HepG2 (cell line): Measurements from ENCODE around the gene CHRNA3. TPM values are rescaled to one million over a fixed set of nuclear protein-coding genes. Genes with fewer than 3 reads are reported as not detected.

Source experiments
- ATAC-seq: fragments of 200-7000 bp; cut with Tn5 transposase; 3 replicates; pipeline ENCODE4 v1.9.1; 2020; ENCODE audit warnings: mild to moderate bottlenecking, moderate library complexity
- BruUV-seq: library from RNA; stranded (reverse); fragments of 400-500 nt; replicated peaks from 2 replicates; lab custom pipeline; 2021; lab: Mats Ljungman, UMichigan
- CTCF ChIA-PET: fragments of 300-600 bp; formaldehyde crosslinking; extraction: SDS; loops from one replicate; lab custom pipeline; 2021; ENCODE audit warnings: low total read pairs, inconsistent platforms, low intra/inter-chr PET ratio; lab: Yijun Ruan, JAX
- POLR2A ChIA-PET: fragments of 350-600 bp; sonication (Branson Sonifier 250); formaldehyde crosslinking; loops from one replicate; lab custom pipeline; 2020; ENCODE audit warnings: antibody characterized with exemption, inconsistent platforms; lab: Yijun Ruan, JAX
- DNase-seq: peaks from one replicate; pipeline ENCODE4 v3.0.0-alpha.2; 2015; ENCODE audit warnings: low spot score
- FAIRE-seq: peaks from 3 replicates; lab custom pipeline; 2011; peaks lifted over from hg19 to GRCh38; lab: Jason Lieb, UNC
- H2AFZ ChIP-seq: one replicate; pipeline ENCODE4 v1.6.1; 2011; ENCODE audit warnings: low read length, inconsistent platforms
- H3K27ac ChIP-seq: fragments of 300-600 bp; 3 replicates; pipeline ENCODE4 v1.8.0; 2011; ENCODE audit warnings: mixed run types, mild to moderate bottlenecking, mixed read lengths, low read length, inconsistent platforms; ENCODE audit not compliant: insufficient read depth; ENCODE audit errors: extremely low read length
- H3K27me3 ChIP-seq, 2 experiments: fragments of 200-600 bp in 1 of 2; 2 replicates in 1 of 2; 3 replicates in 1 of 2; pipeline versions ENCODE4 v1.6.0 to v1.8.0; 2011; ENCODE audit warnings: low read length in 2 of 2, mild to moderate bottlenecking in 2 of 2, moderate library complexity in 2 of 2, inconsistent platforms in 1 of 2; ENCODE audit not compliant: insufficient read depth in 2 of 2, control insufficient read depth in 1 of 2
- H3K36me3 ChIP-seq, 2 experiments: fragments of 200-600 bp in 1 of 2; replicated peaks in 1 of 2; 2 replicates in 1 of 2; 3 replicates in 1 of 2; pipeline versions ENCODE4 v1.5.1 to v1.8.0; 2011; ENCODE audit warnings: low read length in 2 of 2, inconsistent platforms in 1 of 2; ENCODE audit not compliant: insufficient read depth in 2 of 2, control insufficient read depth in 1 of 2
- H3K4me1 ChIP-seq: 2 replicates; pipeline ENCODE4 v1.5.1; 2012; ENCODE audit warnings: low read length, inconsistent platforms; ENCODE audit not compliant: insufficient read depth
- H3K4me2 ChIP-seq: 2 replicates; pipeline ENCODE4 v1.6.0; 2011; ENCODE audit warnings: low read depth, low read length, inconsistent platforms
- H3K4me3 ChIP-seq, 3 experiments: fragments of 200-600 bp in 1 of 3; sonication (generic), shearing (Covaris generic) in 1 of 3; replicated peaks in 1 of 3; 2 replicates each; pipeline ENCODE4 v1.5.1; 2011 to 2016; ENCODE audit warnings: low read length in 3 of 3, inconsistent platforms in 2 of 3, low read depth in 2 of 3, mild to moderate bottlenecking in 2 of 3, control low read depth in 1 of 3, mixed read lengths in 1 of 3; ENCODE audit not compliant: insufficient read depth in 1 of 3
- H3K79me2 ChIP-seq: one replicate; pipeline ENCODE4 v1.6.1; 2011; ENCODE audit warnings: low read length, inconsistent platforms; ENCODE audit not compliant: insufficient read depth
- H3K9ac ChIP-seq: 2 replicates; pipeline ENCODE4 v1.6.0; 2011; ENCODE audit warnings: mild to moderate bottlenecking, low read depth, low read length, inconsistent platforms; ENCODE audit not compliant: insufficient read depth
- H3K9me3 ChIP-seq: 2 replicates; pipeline ENCODE4 v1.5.1; 2012; ENCODE audit warnings: mild to moderate bottlenecking, low read length
- H4K20me1 ChIP-seq: 2 replicates; pipeline ENCODE4 v1.6.0; 2011; ENCODE audit warnings: inconsistent platforms, mild to moderate bottlenecking, low read length, moderate library complexity; ENCODE audit not compliant: insufficient read depth
- CEBPZ ChIP-seq: IDR thresholded peaks from 2 replicates; pipeline ENCODE4 v1.6.1; 2012; ENCODE audit warnings: low read length, improper control_type of control experiment
- CHD2 ChIP-seq: IDR thresholded peaks from 2 replicates; pipeline ENCODE4 v1.6.1; 2011; ENCODE audit warnings: low read depth, low read length, improper control_type of control experiment
- LCORL ChIP-seq, 2 experiments: fragments of 450-650 bp in 1 of 2; sonication (generic) in 1 of 2; formaldehyde crosslinking in 1 of 2; IDR thresholded peaks; 2 replicates each; pipeline versions ENCODE4 v1.5.0 to v1.6.1; 2017 to 2020; ENCODE audit warnings: antibody characterized with exemption in 1 of 2, missing genetic modification reagents in 1 of 2
- RELA ChIP-seq: sonication (generic); formaldehyde crosslinking; IDR thresholded peaks from 2 replicates; pipeline ENCODE4 v1.4.0; 2020; ENCODE audit warnings: missing genetic modification reagents
- SOX5 ChIP-seq: IDR thresholded peaks from 2 replicates; pipeline ENCODE4 v1.6.1; 2016; ENCODE audit warnings: borderline replicate concordance
- TBX2 ChIP-seq: sonication (generic); formaldehyde crosslinking; IDR thresholded peaks from 2 replicates; pipeline ENCODE4 v1.5.0; 2020; ENCODE audit warnings: missing genetic modification reagents, mild to moderate bottlenecking, borderline replicate concordance
- ZNF30 ChIP-seq: sonication (generic); formaldehyde crosslinking; IDR thresholded peaks from 2 replicates; pipeline ENCODE4 v1.5.0; 2020; ENCODE audit warnings: mild to moderate bottlenecking, missing genetic modification reagents
- WGBS: methylation state at CpG from one replicate; pipeline ENCODE4 v1.1.6; 2017; ENCODE audit warnings: low lambda C conversion rate; 5-methylcytosine and 5-hydroxymethylcytosine counted together
- in situ Hi-C: cut with HindIII; loops from 2 replicates; pipeline ENCODE4 v1.10.0; 2017; ENCODE audit warnings: low pct_unique_long_range_greater_than_20kb; ENCODE audit not compliant: extremely low pct_ligation_motif_present
- intact Hi-C: fragments of 100-400 bp; cut with micrococcal nuclease; formaldehyde crosslinking; loops from one replicate; pipeline ENCODE4 v1.10.0; 2022; ENCODE audit not compliant: unreplicated experiment
- polyA plus RNA-seq, 8 experiments: library from polyadenylated mRNA; depleted of rRNA in 3 of 8; stranded (reverse) in 7 of 8; unstranded in 1 of 8; fragments of >200 nt; fragmentation: Illumina TruSeq in 4 of 8; extraction: Trizol in 4 of 8; gene quantifications; 2 replicates each; pipeline versions ENCODE4 v1.2.1 to v1.2.3, GENCODE V29; 2011 to 2016; ENCODE audit warnings: low read depth in 4 of 8, missing spikeins in 1 of 8, mixed read lengths in 1 of 8; ENCODE audit not compliant: insufficient read depth in 1 of 8
- total RNA-seq, 5 experiments: library from RNA; depleted of rRNA; stranded (reverse); fragments of >200 nt; fragmentation: Illumina TruSeq; extraction: Trizol; gene quantifications; 2 replicates each; pipeline ENCODE4 v1.2.3, GENCODE V29; 2016; ENCODE audit warnings: low read depth in 1 of 5
- TF ChIP-seq, protein P1 (sequence below): sonication (generic); formaldehyde crosslinking; IDR thresholded peaks from 2 replicates; pipeline ENCODE4 v1.5.1; 2020; ENCODE audit warnings: missing genetic modification reagents, mild to moderate bottlenecking, borderline replicate concordance

CHRNA3 gene
- total and polyA plus RNA-seq, 2 of the 13 experiments (the other 11 are each of a cell fraction or from before 2014, with no cell fraction given): not detected

DNA sequence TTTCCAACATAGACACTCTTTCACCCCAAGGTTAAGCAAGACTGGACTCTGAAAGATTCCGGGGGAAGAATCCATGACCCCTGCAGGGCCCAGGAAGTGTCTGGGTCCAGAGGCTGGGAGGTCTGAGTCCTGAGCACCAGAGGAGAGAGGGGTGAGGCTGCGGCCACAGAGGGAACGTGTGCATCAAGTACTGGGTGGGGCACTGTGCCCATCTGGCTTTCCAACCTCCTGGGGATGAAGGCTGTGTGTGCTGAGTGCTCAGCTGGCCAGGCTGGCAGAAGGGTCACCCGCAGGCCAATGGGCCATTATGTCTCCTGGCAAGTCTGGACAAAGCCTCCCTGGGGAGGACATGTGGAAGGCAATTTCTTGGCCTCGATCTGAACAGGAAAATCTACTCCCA is 3.3 kb downstream of the CHRNA3 start (continued):
- TF ChIP-seq CEBPZ (no peak), TBX2 (CRISPR knock-in tag) (no peak)

DNA sequence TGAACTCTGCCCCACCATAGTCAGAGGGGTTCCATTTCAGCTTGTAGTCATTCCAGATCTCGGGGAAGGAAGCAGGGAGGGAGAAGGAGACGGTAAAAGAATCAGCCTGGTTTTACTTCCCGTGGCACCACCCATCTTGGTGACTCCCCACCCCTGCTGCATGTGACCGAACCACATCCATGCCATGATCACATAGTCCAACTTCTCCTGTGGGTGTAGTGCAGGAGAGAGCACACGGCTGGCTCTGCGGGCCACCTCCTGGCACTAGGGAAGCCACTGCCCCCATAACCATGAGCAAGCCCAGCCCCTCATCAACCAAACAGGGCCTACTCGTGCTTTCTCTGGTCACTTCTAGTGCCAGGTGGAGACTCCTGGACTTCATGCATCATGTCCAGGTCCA is 3.7 kb downstream of the CHRNA3 start:
- DNase-seq (no peak), FAIRE-seq (no peak), ATAC-seq (no peak)
- Histone ChIP-seq H3K79me2 (no peaks in the 10 kb centered on the region), H2AFZ (no peak overlapping the region), H3K4me3 (no peak overlapping the region), H3K9ac (no peak overlapping the region), H3K27ac (no peak overlapping the region), H3K4me1 (no peaks in the 10 kb centered on the region), H3K27me3 (peaks cover 3 to 33% of the 10 kb centered on the region in 2 experiments; a peak in 4 of 5 replicates), H4K20me1 (no peaks in the 10 kb centered on the region), H3K36me3 (no peaks in the 10 kb centered on the region), H3K4me2 (no peak overlapping the region), H3K9me3 (no peaks in the 10 kb centered on the region)
- BruUV-seq: no TSS peak
- intact Hi-C loops (no loop called here), in situ Hi-C loops (no loop called here)
- WGBS: 0% methylated on average over 4 of the region's 7 CpGs
- POLR2A ChIA-PET: no interaction called here
- TF ChIP-seq LCORL (IDR thresholded peaks at IDR 0.05) (no peak), LCORL (CRISPR knock-in tag; IDR thresholded peaks at IDR 0.05) (no peak), SOX5 (no peak), ZNF30 (CRISPR knock-in tag) (no peak), RELA (CRISPR knock-in tag) (no peak), CHD2 (no peak)
- TF ChIP-seq, protein P1, sequence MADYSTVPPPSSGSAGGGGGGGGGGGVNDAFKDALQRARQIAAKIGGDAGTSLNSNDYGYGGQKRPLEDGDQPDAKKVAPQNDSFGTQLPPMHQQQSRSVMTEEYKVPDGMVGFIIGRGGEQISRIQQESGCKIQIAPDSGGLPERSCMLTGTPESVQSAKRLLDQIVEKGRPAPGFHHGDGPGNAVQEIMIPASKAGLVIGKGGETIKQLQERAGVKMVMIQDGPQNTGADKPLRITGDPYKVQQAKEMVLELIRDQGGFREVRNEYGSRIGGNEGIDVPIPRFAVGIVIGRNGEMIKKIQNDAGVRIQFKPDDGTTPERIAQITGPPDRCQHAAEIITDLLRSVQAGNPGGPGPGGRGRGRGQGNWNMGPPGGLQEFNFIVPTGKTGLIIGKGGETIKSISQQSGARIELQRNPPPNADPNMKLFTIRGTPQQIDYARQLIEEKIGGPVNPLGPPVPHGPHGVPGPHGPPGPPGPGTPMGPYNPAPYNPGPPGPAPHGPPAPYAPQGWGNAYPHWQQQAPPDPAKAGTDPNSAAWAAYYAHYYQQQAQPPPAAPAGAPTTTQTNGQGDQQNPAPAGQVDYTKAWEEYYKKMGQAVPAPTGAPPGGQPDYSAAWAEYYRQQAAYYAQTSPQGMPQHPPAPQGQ (CRISPR knock-in tag): no peak
- CTCF ChIA-PET: no interaction called here
